Right lung (tissue), 5 donors: ENCODE results near the gene NT5DC2. TPM values are rescaled to one million over a fixed set of nuclear protein-coding genes. Genes with fewer than 3 reads are reported as not detected.

ENCODE experiments used
- DNase-seq, 2 donors: peaks; one replicate each; pipeline ENCODE4 v3.0.0-alpha.2; 2013
- polyA plus RNA-seq, 5 donors: library from polyadenylated mRNA; unstranded; fragments of 120-200 nt; gene quantifications; one replicate each; pipeline versions ENCODE4 v1.2.1 to v1.2.3, GENCODE V29; 2013; ENCODE audit warnings: inconsistent platforms in 1 of 5, low replicate concordance in 1 of 5; ENCODE audit not compliant: insufficient read length in 5 of 5, insufficient read depth in 1 of 5

NT5DC2 gene
- polyA plus RNA-seq, 5 donors, result 205 to 350 (median 239) TPM

DNA sequence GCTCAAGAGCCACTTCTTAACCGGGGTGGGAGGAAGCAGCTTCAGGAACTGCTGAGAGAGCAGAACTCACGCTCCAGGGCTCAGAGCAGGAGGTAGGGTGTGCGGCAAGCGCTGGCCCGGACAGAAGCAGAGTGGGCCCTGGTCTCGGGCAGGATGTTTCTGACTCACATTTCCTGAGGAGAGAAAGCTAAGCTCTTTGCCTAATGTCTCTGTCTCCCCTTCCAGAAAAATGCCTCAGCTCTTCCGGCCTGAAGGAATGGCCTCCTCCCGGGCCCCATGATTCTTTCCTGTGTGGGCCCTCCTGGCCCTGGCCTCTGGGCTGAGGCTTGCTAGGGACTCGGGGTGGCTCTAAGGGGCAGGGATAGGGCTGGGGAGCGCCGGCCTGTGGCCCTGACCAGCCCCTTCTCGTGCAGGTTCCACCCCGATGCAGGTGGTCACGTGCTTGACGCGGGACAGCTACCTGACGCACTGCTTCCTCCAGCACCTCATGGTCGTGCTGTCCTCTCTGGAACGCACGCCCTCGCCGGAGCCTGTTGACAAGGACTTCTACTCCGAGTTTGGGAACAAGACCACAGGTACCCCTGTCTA, 42.6 kb downstream of the NT5DC2 start:
- DNase-seq, result no peak

DNA sequence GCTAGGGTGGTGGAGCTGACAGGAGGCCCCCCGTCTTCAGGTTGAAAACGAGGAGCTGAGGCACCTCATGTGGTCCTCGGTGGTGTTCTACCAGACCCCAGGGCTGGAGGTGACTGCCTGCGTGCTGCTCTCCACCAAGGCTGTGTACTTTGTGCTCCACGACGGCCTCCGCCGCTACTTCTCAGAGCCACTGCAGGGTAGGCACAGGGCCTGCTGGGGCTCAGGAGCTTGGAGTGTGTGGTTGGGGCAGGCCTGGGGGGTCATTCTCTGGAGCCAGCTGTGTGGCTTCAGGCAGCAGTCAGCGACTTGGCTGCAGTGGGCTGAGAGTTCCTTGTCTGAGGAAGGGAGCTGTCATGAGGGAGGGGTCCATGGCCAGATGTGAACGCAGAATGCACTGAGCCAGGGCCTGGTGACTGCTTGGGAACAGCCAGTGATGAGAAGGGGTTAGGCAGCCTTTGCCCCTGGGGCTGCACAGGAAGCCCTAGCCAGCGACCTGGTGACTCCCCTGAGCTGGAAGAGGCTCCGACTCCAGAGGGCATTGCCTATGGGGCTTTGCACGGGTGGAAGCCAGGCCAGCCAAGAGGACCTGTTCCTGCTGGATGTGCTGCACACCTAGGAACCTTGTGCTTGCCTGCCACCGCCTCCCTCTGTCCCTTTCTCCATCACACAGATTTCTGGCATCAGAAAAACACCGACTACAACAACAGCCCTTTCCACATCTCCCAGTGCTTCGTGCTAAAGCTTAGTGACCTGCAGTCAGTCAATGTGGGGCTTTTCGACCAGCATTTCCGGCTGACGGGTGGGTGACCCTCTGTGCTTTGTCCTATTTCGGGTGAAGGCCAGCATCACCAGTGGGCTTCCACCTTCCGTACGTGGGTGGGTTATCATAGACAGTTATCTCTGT, 43.4 kb downstream of the NT5DC2 start:
- no peak for DNase-seq

DNA sequence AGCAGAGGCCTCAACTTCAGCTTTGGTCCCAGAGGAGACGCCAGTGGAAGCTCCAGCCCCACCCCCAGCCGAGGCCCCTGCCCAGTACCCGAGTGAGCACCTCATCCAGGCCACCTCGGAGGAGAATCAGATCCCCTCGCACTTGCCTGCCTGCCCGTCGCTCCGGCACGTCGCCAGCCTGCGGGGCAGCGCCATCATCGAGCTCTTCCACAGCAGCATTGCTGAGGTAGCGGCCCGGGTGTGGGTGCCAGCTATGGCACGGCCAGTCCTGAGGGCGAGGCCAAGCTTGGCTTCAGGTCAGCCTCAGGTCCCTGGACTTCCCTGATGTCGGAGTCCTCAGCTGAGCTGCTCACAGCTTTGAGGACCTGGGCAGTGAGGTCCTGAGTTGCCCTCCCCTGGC, 44.2 kb downstream of the NT5DC2 start:
- DNase-seq, result no peak

DNA sequence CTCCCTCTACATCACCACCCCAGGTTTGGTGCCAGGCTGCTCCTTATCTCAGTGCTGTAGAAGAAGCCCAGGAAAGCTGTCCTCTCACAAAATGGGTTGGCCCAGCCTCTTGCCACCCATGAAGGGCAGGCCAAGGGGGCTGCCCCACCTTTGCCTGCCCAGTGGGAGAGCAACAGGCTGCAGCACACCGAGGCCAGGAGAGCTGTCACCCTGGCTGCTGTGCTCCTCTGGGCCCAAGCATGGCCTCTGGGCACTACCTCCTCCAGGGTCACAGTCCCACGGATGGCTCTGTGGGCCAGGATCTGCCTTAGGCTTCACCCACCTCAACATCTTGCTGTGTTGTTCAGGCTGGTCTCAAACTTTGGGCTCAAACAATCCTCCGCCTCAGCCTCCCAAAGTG, 44.9 kb downstream of the NT5DC2 start:
- DNase-seq, result no peak

DNA sequence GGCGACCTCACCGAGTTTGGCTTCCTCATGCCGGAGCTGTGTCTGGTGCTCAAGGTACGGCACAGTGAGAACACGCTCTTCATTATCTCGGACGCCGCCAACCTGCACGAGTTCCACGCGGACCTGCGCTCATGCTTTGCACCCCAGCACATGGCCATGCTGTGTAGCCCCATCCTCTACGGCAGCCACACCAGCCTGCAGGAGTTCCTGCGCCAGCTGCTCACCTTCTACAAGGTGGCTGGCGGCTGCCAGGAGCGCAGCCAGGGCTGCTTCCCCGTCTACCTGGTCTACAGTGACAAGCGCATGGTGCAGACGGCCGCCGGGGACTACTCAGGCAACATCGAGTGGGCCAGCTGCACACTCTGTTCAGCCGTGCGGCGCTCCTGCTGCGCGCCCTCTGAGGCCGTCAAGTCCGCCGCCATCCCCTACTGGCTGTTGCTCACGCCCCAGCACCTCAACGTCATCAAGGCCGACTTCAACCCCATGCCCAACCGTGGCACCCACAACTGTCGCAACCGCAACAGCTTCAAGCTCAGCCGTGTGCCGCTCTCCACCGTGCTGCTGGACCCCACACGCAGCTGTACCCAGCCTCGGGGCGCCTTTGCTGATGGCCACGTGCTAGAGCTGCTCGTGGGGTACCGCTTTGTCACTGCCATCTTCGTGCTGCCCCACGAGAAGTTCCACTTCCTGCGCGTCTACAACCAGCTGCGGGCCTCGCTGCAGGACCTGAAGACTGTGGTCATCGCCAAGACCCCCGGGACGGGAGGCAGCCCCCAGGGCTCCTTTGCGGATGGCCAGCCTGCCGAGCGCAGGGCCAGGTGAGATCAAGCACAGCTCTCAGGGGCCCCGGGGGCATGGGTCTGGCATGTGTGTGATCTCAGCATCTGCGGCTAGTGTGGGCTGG, 45.6 kb downstream of the NT5DC2 start:
- DNase-seq, result no peak

DNA sequence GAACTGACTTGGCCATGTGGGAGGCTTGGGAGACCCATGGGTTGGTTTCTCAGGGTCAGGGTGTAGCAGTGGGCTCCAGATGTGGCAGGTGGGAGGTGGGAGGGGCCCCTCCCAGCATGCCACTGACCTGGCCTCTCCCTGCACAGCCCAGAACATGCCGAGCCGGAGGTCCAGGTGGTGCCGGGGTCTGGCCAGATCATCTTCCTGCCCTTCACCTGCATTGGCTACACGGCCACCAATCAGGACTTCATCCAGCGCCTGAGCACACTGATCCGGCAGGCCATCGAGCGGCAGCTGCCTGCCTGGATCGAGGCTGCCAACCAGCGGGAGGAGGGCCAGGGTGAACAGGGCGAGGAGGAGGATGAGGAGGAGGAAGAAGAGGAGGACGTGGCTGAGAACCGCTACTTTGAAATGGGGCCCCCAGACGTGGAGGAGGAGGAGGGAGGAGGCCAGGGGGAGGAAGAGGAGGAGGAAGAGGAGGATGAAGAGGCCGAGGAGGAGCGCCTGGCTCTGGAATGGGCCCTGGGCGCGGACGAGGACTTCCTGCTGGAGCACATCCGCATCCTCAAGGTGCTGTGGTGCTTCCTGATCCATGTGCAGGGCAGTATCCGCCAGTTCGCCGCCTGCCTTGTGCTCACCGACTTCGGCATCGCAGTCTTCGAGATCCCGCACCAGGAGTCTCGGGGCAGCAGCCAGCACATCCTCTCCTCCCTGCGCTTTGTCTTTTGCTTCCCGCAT, 46.4 kb downstream of the NT5DC2 start:
- DNase-seq, result no peak

DNA sequence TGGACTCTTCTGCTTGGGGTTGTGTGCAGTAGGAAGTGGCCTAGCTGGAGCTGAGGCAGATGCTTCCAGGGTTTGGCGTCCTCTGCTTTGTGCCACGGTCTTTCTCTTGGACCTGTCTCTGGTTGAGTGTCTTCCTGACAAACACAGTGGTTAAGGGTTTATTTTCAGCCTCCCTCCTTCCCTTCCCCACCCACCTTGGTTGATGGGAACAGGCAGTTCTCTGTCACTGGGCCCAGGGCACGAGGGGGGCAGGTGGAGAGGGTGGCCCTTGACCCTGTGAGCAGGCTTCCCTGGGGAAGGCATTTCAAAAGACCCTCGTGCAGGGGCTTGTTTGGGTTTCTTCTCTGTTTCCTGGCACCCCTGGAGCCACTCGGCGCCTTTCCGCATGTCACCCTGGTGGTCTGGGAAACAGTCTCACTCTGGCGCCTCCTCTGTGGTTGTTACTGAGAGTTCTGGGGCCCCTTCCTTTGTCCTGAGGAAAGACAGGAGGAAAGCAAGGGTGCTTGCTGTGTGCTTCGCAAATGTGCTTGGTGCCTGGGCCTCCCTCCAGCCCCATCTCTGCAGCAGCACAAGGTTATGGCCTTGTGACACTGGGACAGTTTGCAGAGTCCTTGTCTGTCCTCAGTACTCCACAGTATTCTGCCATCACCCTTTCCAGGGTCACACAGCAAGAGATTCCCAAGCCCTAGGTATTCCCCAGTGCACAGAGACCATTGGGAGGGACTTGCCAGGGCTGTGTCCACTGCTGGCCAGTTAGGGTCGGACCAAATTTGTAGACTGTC, 48.8 kb downstream of the NT5DC2 start:
- no peak for DNase-seq

DNA sequence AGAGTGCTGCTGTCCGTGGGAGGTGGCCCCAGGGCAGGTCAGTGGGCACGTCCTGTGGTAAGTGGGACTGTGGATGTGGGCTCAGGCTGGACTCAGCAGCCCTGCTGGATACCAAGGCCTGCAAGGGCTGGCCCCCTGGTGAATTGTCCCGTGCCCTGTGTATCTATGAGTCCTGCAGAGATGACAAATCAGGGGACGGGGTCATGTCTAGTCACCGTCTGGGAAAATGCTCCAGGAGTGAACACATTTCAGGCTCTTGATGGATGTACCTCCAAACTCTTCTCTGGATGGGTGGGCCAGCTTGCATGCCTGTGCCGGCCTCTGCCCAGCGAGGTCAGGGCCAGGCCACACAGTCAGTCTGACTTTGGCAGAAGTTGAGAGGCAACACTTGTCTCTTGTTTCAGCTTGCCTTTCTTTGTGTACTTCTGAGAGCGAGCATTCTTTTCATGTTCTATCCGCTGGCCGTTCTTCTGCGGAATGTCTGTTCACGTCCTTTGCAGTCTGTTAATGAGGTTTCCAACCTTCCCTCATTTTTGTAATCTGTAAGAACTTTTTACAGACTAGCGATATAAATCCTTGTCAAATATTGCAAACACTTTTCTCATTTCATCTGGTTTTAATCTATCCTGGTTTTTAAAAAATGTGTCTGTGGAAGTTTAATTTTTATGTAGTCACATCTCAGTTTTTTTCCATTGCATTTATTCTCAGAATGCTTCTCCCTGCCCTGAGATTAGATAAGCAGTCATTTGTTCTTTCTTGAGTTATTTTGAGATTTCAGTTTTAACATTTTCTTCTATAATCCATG, 49.9 kb downstream of the NT5DC2 start:
- peak; percentile 27 to 36 for DNase-seq

DNA sequence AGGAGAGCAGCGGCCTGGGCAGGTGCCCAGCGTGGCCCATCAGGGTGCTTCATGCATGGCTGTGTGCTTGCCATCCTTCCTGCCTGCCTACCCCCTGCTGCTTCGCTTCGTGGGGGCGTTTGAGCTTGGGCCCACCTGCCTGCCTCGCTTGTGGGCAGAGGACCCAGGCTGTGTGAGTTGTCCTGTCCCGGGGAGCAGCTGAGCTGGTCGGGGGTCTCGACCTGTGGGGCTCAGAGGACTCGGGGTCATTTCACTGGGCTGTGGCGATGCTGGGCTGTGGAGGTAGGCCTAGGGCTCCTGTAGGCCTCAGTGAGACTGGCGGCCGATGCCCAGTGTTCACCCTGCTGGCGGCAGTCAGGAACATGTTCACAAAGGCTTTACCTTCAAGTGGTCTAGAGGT, 50.6 kb downstream of the NT5DC2 start:
- DNase-seq, result no peak

DNA sequence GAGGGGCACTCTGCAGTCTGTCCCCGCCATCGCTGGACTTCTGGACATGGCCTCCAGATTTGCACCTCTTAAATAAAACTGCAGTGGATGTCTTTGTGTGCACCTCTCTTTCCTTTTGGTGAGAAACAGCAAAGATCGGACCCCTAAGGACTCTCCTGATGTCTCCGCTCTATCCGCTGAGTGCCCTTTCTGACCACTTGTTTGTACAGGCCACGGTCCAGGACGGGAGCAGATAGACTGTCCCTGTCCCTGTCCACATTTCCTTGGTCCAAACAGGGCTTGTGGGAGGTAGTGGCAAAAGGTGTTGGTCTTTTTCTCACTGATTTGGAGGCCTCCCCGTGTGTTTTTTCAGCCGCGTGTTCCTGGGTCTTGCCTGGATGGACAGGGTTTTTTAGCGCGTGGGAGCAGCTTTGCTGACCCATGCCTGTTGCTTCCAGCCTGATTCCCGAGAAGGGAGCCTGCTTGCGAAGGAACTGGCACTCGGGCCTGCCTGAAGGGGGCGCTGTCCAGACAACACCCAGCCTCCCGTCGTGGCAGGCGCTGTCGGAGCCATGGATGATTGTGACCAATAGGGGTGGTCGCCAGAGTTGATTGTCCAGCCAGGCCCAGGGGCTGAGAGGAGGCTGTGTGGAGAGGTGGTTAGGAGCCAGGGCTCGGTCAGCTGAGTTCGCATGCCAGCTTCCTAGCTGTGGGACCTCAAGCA, 51.7 kb downstream of the NT5DC2 start:
- no peak for DNase-seq

DNA sequence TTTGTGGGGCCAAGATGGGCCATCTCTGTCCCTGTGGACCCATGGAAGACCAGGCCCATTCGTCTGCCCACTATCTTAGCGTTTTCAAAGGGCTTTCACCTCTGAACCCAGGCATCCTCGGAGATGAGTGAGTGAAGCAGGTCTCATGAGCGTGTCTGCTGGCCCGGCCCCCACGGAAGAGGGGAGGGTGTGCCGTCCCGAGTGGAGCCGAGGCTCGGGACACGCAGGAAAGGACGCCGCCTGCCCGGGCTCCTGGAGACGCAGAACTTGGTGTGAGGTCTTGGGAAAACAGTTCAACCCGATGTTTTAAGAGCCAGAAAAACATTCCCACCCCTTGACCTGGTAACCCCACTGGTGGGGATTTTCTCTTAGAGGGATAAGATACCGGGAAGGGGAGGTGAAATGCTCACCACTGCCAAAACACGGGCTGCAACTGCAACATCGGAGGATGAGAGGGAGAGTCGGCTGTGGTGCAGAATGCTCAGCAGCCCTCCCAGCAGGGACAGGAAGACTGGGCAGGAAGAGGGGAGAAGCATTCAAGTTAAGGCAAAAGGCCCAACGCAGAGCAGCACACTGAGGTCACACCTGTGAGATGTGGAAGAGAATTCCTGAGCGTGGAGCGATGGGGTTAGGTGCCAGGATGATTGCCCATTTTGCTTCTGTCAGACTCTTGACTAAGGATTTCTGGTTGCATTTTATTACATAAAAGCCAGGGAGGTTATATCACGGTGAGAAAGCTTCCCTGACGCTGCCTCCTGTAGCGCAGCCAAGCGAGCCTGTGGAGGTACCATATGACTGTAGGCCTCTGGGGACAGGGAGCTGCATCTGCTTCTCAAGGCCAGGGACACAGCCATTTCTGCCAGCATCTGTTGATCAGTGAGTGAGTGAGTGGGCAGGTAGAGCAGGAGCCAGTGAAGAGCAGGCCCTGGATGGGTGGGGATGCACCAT, 52.6 kb downstream of the NT5DC2 start:
- no peak for DNase-seq

DNA sequence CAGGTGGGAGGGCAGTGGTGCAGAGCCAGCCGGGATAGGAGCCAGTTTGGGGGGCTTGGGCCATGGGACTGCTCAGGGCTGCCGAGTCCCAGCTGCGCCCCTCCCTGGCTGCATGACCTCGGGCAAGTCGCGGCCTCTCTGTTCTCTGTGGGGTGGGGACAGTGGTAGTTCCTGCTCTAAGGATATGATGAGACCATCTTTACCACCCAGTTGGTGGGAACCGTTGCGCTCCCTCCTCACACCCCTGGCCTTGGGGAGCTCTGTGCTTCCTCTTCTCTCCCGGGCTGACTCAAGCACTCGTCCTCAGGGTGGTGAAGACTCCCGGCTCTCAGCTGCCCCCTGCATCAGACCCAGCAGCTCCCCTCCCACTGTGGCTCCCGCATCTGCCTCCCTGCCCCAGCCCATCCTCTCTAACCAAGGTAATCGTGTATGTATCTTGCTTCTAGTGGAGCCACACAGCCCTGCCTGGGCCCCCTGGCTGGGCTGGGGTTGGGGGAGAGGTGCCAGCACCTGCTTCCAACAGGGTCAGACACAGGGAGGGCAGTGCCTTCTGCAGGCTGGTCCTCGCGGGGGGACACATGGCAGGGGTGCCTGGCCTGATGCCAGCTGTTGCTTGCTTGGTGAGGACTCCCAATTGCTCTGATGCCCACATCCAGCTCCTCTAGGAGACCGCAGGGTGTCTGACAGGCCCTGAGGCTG, 53.6 kb downstream of the NT5DC2 start:
- DNase-seq, result no peak

DNA sequence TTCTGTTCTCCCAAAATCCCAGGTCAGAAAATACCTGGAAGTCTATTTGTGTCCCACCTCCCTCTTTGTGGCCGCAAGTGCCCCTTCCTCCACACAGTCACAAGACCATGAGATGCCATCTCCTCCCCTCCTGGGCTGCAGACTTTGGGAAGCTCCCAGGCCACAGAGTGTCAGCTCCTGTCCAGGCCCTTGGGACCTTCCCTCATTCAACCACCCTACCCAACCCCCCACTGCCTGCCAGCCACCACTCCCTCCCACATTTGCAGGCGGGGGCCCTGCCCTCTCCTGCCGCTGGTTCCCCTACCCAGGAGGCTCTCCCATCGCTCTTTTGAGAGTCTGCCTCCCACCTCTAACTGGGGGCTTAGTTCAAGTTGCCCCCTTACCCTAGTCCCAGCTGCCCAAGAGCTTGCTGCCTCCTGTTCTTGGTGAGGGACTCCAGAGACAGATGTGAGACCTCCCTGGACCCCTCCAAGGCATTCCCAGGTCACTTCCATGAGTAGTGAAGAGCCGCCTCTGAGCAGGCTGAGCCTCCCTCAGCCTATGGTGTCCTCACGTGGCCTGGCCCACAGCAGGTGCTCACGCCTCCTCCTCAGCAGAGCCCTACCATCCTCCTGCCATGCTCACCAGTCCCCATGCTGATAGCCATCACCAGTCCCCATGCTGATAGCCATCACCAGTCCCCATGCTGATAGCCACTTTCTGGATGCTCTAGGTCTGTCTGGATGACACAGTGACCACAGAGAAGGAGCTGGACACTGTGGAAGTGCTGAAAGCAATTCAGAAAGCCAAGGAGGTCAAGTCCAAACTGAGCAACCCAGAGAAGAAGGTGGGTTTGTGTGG, 54.4 kb downstream of the NT5DC2 start:
- DNase-seq, result no peak

DNA sequence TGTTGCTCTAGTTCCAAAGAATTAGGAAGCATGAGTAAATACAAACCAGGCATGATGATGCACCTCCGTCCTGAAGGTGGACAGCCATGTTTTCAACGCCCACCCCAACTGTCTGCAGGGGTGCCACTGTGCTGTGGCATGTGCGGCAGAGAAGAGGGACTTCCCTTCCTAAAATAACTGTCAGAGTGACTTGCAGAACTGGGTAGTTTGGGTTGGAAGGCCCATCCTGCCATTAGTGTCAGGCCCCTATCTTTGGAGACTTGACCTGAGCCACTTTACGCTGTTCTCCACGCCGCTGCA, 55.9 kb downstream of the NT5DC2 start:
- no peak for DNase-seq

DNA sequence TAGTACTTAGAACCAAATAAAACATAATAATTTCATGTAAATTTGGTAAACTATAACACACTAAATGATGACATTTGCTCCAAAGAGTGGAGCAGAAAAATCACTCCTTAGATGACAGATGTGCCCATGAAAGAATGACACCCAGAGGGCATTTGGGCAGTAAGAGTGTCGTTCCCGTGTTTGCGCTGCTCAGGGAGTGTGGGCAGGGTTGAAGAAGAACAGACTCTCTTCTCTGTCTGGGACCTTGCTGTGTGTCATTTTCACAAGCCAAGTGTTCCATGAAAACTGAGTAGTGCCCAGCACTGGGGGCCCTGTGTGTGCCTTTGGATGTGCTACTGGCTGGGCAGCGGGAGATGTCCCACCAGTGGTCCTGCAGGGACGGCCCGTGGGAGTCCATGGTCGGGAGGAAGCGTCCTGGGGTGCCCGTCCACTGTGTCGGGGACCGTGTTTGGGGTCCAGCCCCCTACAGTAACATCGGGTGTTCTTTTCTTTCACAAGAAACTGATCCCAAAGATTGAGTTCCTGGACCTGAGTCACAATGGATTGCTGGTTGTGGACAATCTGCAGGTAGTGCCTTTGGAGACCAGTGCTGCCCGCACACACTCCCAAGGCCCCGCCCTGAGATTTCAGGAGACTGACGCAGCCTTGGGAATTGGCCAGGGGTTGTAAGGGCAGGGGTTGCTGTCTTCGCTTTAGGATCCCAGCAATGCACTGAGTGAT, 56.4 kb downstream of the NT5DC2 start:
- DNase-seq, result no peak
